Measurements from ENCODE around the gene LIN9.
"Not testable (repeated sequence)": the region's sequence is repeated elsewhere in the genome, so short reads cannot be mapped to it uniquely, and the experiment has no call there.

LIN9 gene

GRCh38 chr1:226277897-226278296 is 31.1 kb downstream of the LIN9 start:
- ChIA-PET CTCF (interaction anchor here (0.7 kb wide), 1 partner anchor 152 kb away, joined by 3 read pairs; no protein-coding TSS in a partner anchor), POLR2A (no interaction called here)
- no peak for DNase-seq (ENCODE audit: extremely low spot score)
- TF ChIP-seq PKNOX1 (IDR thresholded peaks at IDR 0.05), result no peak
- TF ChIP-seq NFRKB (IDR thresholded peaks at IDR 0.05), result no peak
- no peak for TF ChIP-seq BHLHE40 (IDR thresholded peaks at IDR 0.05; ENCODE audit: borderline replicate concordance)
- no peak for TF ChIP-seq CTBP1 (IDR thresholded peaks at IDR 0.05; ENCODE audit: borderline replicate concordance)
- no peak for TF ChIP-seq LEF1 (IDR thresholded peaks at IDR 0.05; ENCODE audit: borderline replicate concordance)
- TF ChIP-seq SP1 (IDR thresholded peaks at IDR 0.05), result no peak

GRCh38 chr1:226276987-226277386 is 32.0 kb downstream of the LIN9 start:
- ChIA-PET POLR2A (no interaction called here), CTCF (interaction anchor here (0.7 kb wide), 1 partner anchor 151 kb away, joined by 3 read pairs; no protein-coding TSS in a partner anchor)
- TF ChIP-seq FOXK2 (IDR thresholded peaks at IDR 0.05) (no peak), ZNF384 (IDR thresholded peaks at IDR 0.05) (no peak), SP1 (IDR thresholded peaks at IDR 0.05) (no peak), TARDBP (IDR thresholded peaks at IDR 0.05) (no peak), ELF4 (IDR thresholded peaks at IDR 0.05) (no peak), HDGF (IDR thresholded peaks at IDR 0.05; ENCODE audit: borderline replicate concordance) (no peak), PKNOX1 (IDR thresholded peaks at IDR 0.05) (no peak), BHLHE40 (IDR thresholded peaks at IDR 0.05; ENCODE audit: borderline replicate concordance) (no peak), SUZ12 (IDR thresholded peaks at IDR 0.05) (no peak), CTBP1 (IDR thresholded peaks at IDR 0.05; ENCODE audit: borderline replicate concordance) (no peak), NFRKB (IDR thresholded peaks at IDR 0.05) (no peak), ARNT (IDR thresholded peaks at IDR 0.05) (no peak), FOXA1 (IDR thresholded peaks at IDR 0.05) (no peak)
- no peak for DNase-seq (ENCODE audit: extremely low spot score)

- no peak for DNase-seq (ENCODE audit: extremely low spot score)
- CTCF ChIA-PET, result no interaction called here
- POLR2A ChIA-PET, result no interaction called here
Observed at GRCh38 chr1:226276077-226276682, 32.8 kb downstream of the LIN9 start.

GRCh38 chr1:226274138-226274537 is 34.8 kb downstream of the LIN9 start:
- DNase-seq (ENCODE audit: extremely low spot score), result no peak
- TF ChIP-seq L3MBTL2 (conservative IDR thresholded peaks at IDR 0.05), result no peak
- TF ChIP-seq HDGF (IDR thresholded peaks at IDR 0.05; ENCODE audit: borderline replicate concordance), result no peak
- no peak for TF ChIP-seq PKNOX1 (IDR thresholded peaks at IDR 0.05)
- TF ChIP-seq SUZ12 (IDR thresholded peaks at IDR 0.05), result no peak
- TF ChIP-seq ELF4 (IDR thresholded peaks at IDR 0.05), result no peak
- POLR2A ChIA-PET, result interaction anchor here (1.4 kb wide), 1 partner anchor 35 kb away, joined by 4 read pairs; the partner anchor contains the start of gene LIN9
- CTCF ChIA-PET, result no interaction called here

More at GRCh38 chr1:226276077-226276682, 32.8 kb downstream of the LIN9 start:
- TF ChIP-seq CTBP1 (IDR thresholded peaks at IDR 0.05; ENCODE audit: borderline replicate concordance), result peak; percentile 41; the same call in 1 of the 2 replicates
- TF ChIP-seq PKNOX1 (IDR thresholded peaks at IDR 0.05), result peak; percentile 93
- no peak for TF ChIP-seq ARNT (IDR thresholded peaks at IDR 0.05)

GRCh38 chr1:226272233-226272902 is 36.6 kb downstream of the LIN9 start:
- ChIA-PET CTCF (interaction anchor here (0.6 to 1.1 kb wide), 2 partner anchors 72 to 208 kb away, joined by 5 to 7 read pairs; no protein-coding TSS in a partner anchor), POLR2A (interaction anchor here (2.2 kb wide), 1 partner anchor 37 kb away, joined by 17 read pairs; the partner anchor contains the start of gene LIN9)
- not testable (repeated sequence) for DNase-seq (ENCODE audit: extremely low spot score)
- TF ChIP-seq CTBP1 (IDR thresholded peaks at IDR 0.05; ENCODE audit: borderline replicate concordance), result peak; percentile 66; the same call in 1 of the 2 replicates
- peak; percentile 95 for TF ChIP-seq ZNF384 (IDR thresholded peaks at IDR 0.05)
- peak; percentile 90 for TF ChIP-seq ARNT (IDR thresholded peaks at IDR 0.05)
- TF ChIP-seq PKNOX1 (IDR thresholded peaks at IDR 0.05), result peak; percentile 70

All from HEK293T (cell line).